Stomach (tissue), 4 donors: ENCODE results near the gene LOC128125822.

Experiments used
- EP300 ChIP-seq: sonication (generic); formaldehyde crosslinking; IDR thresholded peaks from one replicate; pipeline ENCODE4 v1.6.1; 2017; ENCODE audit warnings: antibody characterized with exemption
- TF ChIP-seq, protein P1 (sequence below), 7 experiments: fragments of 450-650 bp in 4 of 7; fragments of 200-600 bp in 3 of 7; sonication (generic) in 3 of 7; IDR thresholded peaks; one replicate each; pipeline ENCODE4 v1.5.1; 2016 to 2019; ENCODE audit warnings: antibody characterized with exemption in 7 of 7, control low read depth in 2 of 7, mild to moderate bottlenecking in 1 of 7

DNA sequence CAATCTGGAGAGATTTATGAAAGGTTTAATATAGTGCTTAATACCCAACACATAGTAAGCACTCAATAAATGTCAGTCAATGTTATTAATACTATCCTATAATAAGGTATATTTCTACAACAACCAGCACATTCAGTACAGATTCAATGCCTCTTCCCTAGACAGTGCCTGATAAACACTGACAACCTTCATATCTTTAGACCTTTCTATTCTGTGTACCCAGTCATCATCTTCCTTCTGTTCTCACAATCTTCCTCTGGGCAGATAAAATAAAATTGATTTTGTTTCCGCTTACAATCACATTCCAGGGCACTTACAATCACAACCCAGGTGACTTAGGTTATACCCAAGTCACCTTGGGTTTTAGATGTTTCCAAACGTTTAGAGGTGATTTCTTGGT lies 11.0 kb upstream of the LOC128125822 start:
- TF ChIP-seq, protein P1, sequence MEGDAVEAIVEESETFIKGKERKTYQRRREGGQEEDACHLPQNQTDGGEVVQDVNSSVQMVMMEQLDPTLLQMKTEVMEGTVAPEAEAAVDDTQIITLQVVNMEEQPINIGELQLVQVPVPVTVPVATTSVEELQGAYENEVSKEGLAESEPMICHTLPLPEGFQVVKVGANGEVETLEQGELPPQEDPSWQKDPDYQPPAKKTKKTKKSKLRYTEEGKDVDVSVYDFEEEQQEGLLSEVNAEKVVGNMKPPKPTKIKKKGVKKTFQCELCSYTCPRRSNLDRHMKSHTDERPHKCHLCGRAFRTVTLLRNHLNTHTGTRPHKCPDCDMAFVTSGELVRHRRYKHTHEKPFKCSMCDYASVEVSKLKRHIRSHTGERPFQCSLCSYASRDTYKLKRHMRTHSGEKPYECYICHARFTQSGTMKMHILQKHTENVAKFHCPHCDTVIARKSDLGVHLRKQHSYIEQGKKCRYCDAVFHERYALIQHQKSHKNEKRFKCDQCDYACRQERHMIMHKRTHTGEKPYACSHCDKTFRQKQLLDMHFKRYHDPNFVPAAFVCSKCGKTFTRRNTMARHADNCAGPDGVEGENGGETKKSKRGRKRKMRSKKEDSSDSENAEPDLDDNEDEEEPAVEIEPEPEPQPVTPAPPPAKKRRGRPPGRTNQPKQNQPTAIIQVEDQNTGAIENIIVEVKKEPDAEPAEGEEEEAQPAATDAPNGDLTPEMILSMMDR (IDR thresholded peaks at IDR 0.05), result no peak
- TF ChIP-seq EP300, result no peak
